Peyer's patch (tissue), 4 donors: Measurements from ENCODE around the gene SPG11.

Experiments used
- POLR2A ChIP-seq, 2 donors: fragments of 450-650 bp; IDR thresholded peaks; one replicate each; pipeline ENCODE4 v1.5.1; 2017; ENCODE audit warnings: antibody characterized with exemption in 2 of 2, mild to moderate bottlenecking in 2 of 2, moderate library complexity in 2 of 2
- TF ChIP-seq, protein P1 (sequence below), 6 experiments: fragments of 450-650 bp in 4 of 6; fragments of 200-600 bp in 2 of 6; sonication (generic) in 1 of 6; IDR thresholded peaks; one replicate each; pipeline ENCODE4 v1.5.1; 2017 to 2019; ENCODE audit warnings: antibody characterized with exemption in 6 of 6, mild to moderate bottlenecking in 3 of 6, moderate library complexity in 1 of 6

- TF ChIP-seq, protein P1, sequence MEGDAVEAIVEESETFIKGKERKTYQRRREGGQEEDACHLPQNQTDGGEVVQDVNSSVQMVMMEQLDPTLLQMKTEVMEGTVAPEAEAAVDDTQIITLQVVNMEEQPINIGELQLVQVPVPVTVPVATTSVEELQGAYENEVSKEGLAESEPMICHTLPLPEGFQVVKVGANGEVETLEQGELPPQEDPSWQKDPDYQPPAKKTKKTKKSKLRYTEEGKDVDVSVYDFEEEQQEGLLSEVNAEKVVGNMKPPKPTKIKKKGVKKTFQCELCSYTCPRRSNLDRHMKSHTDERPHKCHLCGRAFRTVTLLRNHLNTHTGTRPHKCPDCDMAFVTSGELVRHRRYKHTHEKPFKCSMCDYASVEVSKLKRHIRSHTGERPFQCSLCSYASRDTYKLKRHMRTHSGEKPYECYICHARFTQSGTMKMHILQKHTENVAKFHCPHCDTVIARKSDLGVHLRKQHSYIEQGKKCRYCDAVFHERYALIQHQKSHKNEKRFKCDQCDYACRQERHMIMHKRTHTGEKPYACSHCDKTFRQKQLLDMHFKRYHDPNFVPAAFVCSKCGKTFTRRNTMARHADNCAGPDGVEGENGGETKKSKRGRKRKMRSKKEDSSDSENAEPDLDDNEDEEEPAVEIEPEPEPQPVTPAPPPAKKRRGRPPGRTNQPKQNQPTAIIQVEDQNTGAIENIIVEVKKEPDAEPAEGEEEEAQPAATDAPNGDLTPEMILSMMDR (IDR thresholded peaks at IDR 0.05): no peak
- TF ChIP-seq POLR2A (IDR thresholded peaks at IDR 0.05): no peak
Observed at GRCh38 chr15:44695294-44695693, 31.8 kb upstream of the SPG11 start.
